Caco-2 (cell line): ENCODE measurements around the gene STAC3. TPM values are rescaled to one million over a fixed set of nuclear protein-coding genes. Genes with fewer than 3 reads are reported as not detected.

Experiments
- BruUV-seq: library from RNA; stranded (reverse); fragments of 400-500 nt; replicated peaks from 2 replicates; lab custom pipeline; 2021; lab: Mats Ljungman, UMichigan
- CTCF ChIA-PET: fragments of 300-600 bp; sonication (Branson Sonifier 250); formaldehyde crosslinking; loops from one replicate; lab custom pipeline; 2022; ENCODE audit warnings: antibody characterized with exemption; lab: Charles Lee
- POLR2A ChIA-PET: fragments of 300-600 bp; sonication (Branson Sonifier 250); formaldehyde crosslinking; loops from one replicate; lab custom pipeline; 2022; ENCODE audit warnings: antibody characterized with exemption; lab: Charles Lee
- DNase-seq, 2 experiments: peaks; one replicate each; pipeline versions ENCODE4 v3.0.0 to v3.0.0-alpha.2; 2020 to 2022
- H3K27me3 ChIP-seq: replicated peaks from 2 replicates; pipeline ENCODE4 v1.6.0; 2011; ENCODE audit warnings: low read length; ENCODE audit not compliant: control insufficient read depth, insufficient read depth
- H3K36me3 ChIP-seq: 2 replicates; pipeline ENCODE4 v1.5.1; 2011; ENCODE audit warnings: low read length; ENCODE audit not compliant: control insufficient read depth, insufficient read depth
- H3K4me1 ChIP-seq: fragments of 250-450 bp; sonication (Bioruptor Pico); 2 replicates; pipeline ENCODE4 v1.5.1; 2020; ENCODE audit warnings: mild to moderate bottlenecking
- H3K4me3 ChIP-seq: 2 replicates; pipeline ENCODE4 v1.5.1; 2011; ENCODE audit warnings: low read depth, mild to moderate bottlenecking, control low read depth, low read length
- H3K9me3 ChIP-seq: fragments of 250-450 bp; sonication (Bioruptor Pico); 2 replicates; pipeline ENCODE4 v1.5.1; 2020; ENCODE audit warnings: mild to moderate bottlenecking, moderate library complexity
- H3K27ac Mint-ChIP-seq: one replicate; pipeline ENCODE4 v1.8.0; 2022; ENCODE audit warnings: mixed read lengths; ENCODE audit not compliant: unreplicated experiment
- H3K27me3 Mint-ChIP-seq: one replicate; pipeline ENCODE4 v1.8.0; 2022; ENCODE audit warnings: mixed read lengths; ENCODE audit not compliant: insufficient read depth, unreplicated experiment
- H3K36me3 Mint-ChIP-seq: one replicate; pipeline ENCODE4 v1.8.0; 2022; ENCODE audit warnings: mild to moderate bottlenecking, mixed read lengths; ENCODE audit not compliant: insufficient read depth, unreplicated experiment
- H3K4me1 Mint-ChIP-seq: one replicate; pipeline ENCODE4 v1.8.0; 2022; ENCODE audit warnings: low read depth, mixed read lengths; ENCODE audit not compliant: unreplicated experiment
- H3K4me3 Mint-ChIP-seq: one replicate; pipeline ENCODE4 v1.8.0; 2022; ENCODE audit warnings: mild to moderate bottlenecking, moderate library complexity, mixed read lengths; ENCODE audit not compliant: unreplicated experiment
- H3K9me3 Mint-ChIP-seq: one replicate; pipeline ENCODE4 v1.8.0; 2022; ENCODE audit warnings: mixed read lengths; ENCODE audit not compliant: unreplicated experiment
- CTCF ChIP-seq, 2 experiments: fragments of 200-600 bp in 1 of 2; IDR thresholded peaks; 1 replicate in 1 of 2; 2 replicates in 1 of 2; pipeline versions ENCODE4 v1.5.1 to v1.8.0; 2011 to 2022; ENCODE audit warnings: antibody characterized with exemption in 1 of 2, control low read depth in 1 of 2, inconsistent platforms in 1 of 2, low read depth in 1 of 2, low read length in 1 of 2, mild to moderate bottlenecking in 1 of 2, moderate library complexity in 1 of 2; ENCODE audit not compliant: insufficient read depth in 1 of 2, severe bottlenecking in 1 of 2, unreplicated experiment in 1 of 2
- intact Hi-C: fragments of 100-400 bp; cut with micrococcal nuclease; formaldehyde crosslinking; loops from one replicate; pipeline ENCODE4 v1.10.0; 2022; ENCODE audit not compliant: unreplicated experiment
- total RNA-seq: library from RNA; stranded (reverse); gene quantifications from 2 replicates; pipeline ENCODE4 v1.2.3, GENCODE V29; 2022

Gene STAC3
- total RNA-seq, 1 experiment from 2014 or later: 0.70 TPM

GRCh38 chr12:57219205-57219992 is 31.6 kb downstream of the STAC3 start:
- TF ChIP-seq CTCF (IDR thresholded peaks at IDR 0.05; ENCODE audit: insufficient read depth in 1 of 2, low read depth in 1 of 2, low read length in 1 of 2, severe bottlenecking in 1 of 2, unreplicated experiment in 1 of 2): no peak
- peaks cover 30% of the 10 kb centered on the region for H3K4me1 Mint-ChIP-seq
- POLR2A ChIA-PET: interaction anchor here (4.5 kb wide), 1 partner anchor 10 kb away, joined by 26 read pairs; the partner anchor contains the start of gene SHMT2

GRCh38 chr12:57218030-57218853 is 32.7 kb downstream of the STAC3 start:
- H3K36me3 Mint-ChIP-seq: peaks cover 27% of the 10 kb centered on the region
- intact Hi-C loops: no loop called here
- ChIA-PET CTCF (interaction anchor here (0.7 to 2.0 kb wide), 5 partner anchors 8 to 25 kb away, joined by 3 to 12 read pairs (median 6); partner anchors contain the start of gene SHMT2), POLR2A (interaction anchor here (0.6 to 4.5 kb wide), 2 partner anchors 11 to 203 kb away, joined by 9 to 26 read pairs; partner anchors contain the start of gene SHMT2)
- no peaks in the 10 kb centered on the region for H3K9me3 ChIP-seq
- no peak for DNase-seq
- no peak for TF ChIP-seq CTCF (IDR thresholded peaks at IDR 0.05; ENCODE audit: insufficient read depth in 1 of 2, low read depth in 1 of 2, low read length in 1 of 2, severe bottlenecking in 1 of 2, unreplicated experiment in 1 of 2)
- peaks cover 20% of the 10 kb centered on the region for H3K4me1 ChIP-seq
- peaks cover 35% of the 10 kb centered on the region for H3K4me1 Mint-ChIP-seq
- H3K4me3 Mint-ChIP-seq: peak overlapping the region; percentile 82
- H3K27me3 Mint-ChIP-seq: peaks cover 27% of the 10 kb centered on the region
- H3K27ac Mint-ChIP-seq: no peak overlapping the region
- H3K36me3 ChIP-seq: no peaks in the 10 kb centered on the region; the same call in 1 of the 2 replicates
- BruUV-seq: TSS peak; percentile 3
- H3K9me3 Mint-ChIP-seq: no peaks in the 10 kb centered on the region
- peaks cover 10% of the 10 kb centered on the region for H3K27me3 ChIP-seq
- no peak overlapping the region for H3K4me3 ChIP-seq

More at GRCh38 chr12:57219205-57219992, 31.6 kb downstream of the STAC3 start:
- no peak for DNase-seq
- Histone ChIP-seq H3K36me3 (no peaks in the 10 kb centered on the region), H3K4me3 (no peak overlapping the region), H3K9me3 (no peaks in the 10 kb centered on the region), H3K27me3 (peaks cover 10% of the 10 kb centered on the region), H3K4me1 (peaks cover 10% of the 10 kb centered on the region)
- Mint-ChIP-seq H3K4me3 (peak overlapping the region; percentile 18), H3K9me3 (no peaks in the 10 kb centered on the region), H3K27ac (no peak overlapping the region), H3K36me3 (peaks cover 28% of the 10 kb centered on the region), H3K27me3 (peaks cover 27% of the 10 kb centered on the region)
- intact Hi-C loops: no loop called here
- no TSS peak for BruUV-seq
- CTCF ChIA-PET: interaction anchor here (0.8 to 1.3 kb wide), 2 partner anchors 10 to 107 kb away, joined by 4 to 5 read pairs; partner anchors contain the start of gene SHMT2
